ENCODE measurements around the gene NR1H4. TPM values are rescaled to one million over a fixed set of nuclear protein-coding genes. Genes with fewer than 3 reads are reported as not detected.
"Not testable (repeated sequence)": the region's sequence is repeated elsewhere in the genome, so short reads cannot be mapped to it uniquely, and the experiment has no call there.

The NR1H4 gene
- total RNA-seq, 1 donor from 2014 or later, result not detected

- no peak for DNase-seq (ENCODE audit: extremely low read depth, low read depth, low spot score)
Observed at GRCh38 chr12:100504804-100505203, 31.1 kb downstream of the NR1H4 start.

- no peak for DNase-seq (ENCODE audit: extremely low read depth, low read depth, low spot score)
Observed at GRCh38 chr12:100508751-100509150, 35.1 kb downstream of the NR1H4 start.

GRCh38 chr12:100512692-100513091 lies 39.0 kb downstream of the NR1H4 start:
- DNase-seq (ENCODE audit: extremely low read depth, low read depth, low spot score), result no peak

GRCh38 chr12:100515968-100516367 lies 42.3 kb downstream of the NR1H4 start:
- DNase-seq (ENCODE audit: extremely low read depth, low read depth, low spot score), result no peak

GRCh38 chr12:100518376-100518775 lies 44.7 kb downstream of the NR1H4 start:
- no peak for DNase-seq (ENCODE audit: extremely low read depth, low read depth, low spot score)

GRCh38 chr12:100520048-100520769 lies 46.5 kb downstream of the NR1H4 start:
- no peak for DNase-seq (ENCODE audit: extremely low read depth, low read depth, low spot score)

- no peak for DNase-seq (ENCODE audit: extremely low read depth, low read depth, low spot score)
Observed at GRCh38 chr12:100521958-100522357, 48.3 kb downstream of the NR1H4 start.

GRCh38 chr12:100528034-100528433 lies 54.4 kb downstream of the NR1H4 start:
- no peak for DNase-seq (ENCODE audit: extremely low read depth, low read depth, low spot score)

- DNase-seq (ENCODE audit: extremely low read depth, low read depth, low spot score), result no peak
Observed at GRCh38 chr12:100528471-100529127, 54.9 kb downstream of the NR1H4 start.

- no peak for DNase-seq (ENCODE audit: extremely low read depth, low read depth, low spot score)
Observed at GRCh38 chr12:100529756-100530350, 56.2 kb downstream of the NR1H4 start.

- DNase-seq (ENCODE audit: extremely low read depth, low read depth, low spot score), result no peak
Observed at GRCh38 chr12:100533376-100533775, 59.7 kb downstream of the NR1H4 start.

- no peak for DNase-seq (ENCODE audit: extremely low read depth, low read depth, low spot score)
Observed at GRCh38 chr12:100534625-100535227, 61.1 kb downstream of the NR1H4 start.

GRCh38 chr12:100539202-100539601 lies 65.5 kb downstream of the NR1H4 start:
- DNase-seq (ENCODE audit: extremely low read depth, low read depth, low spot score), result no peak

- no peak for DNase-seq (ENCODE audit: extremely low read depth, low read depth, low spot score)
Observed at GRCh38 chr12:100544165-100544564, 70.5 kb downstream of the NR1H4 start.

GRCh38 chr12:100545092-100545491 lies 71.4 kb downstream of the NR1H4 start:
- DNase-seq (ENCODE audit: extremely low read depth, low read depth, low spot score), result no peak

- no peak for DNase-seq (ENCODE audit: extremely low read depth, low read depth, low spot score)
Observed at GRCh38 chr12:100553936-100554335, 80.3 kb downstream of the NR1H4 start.

GRCh38 chr12:100554608-100555077 lies 81.0 kb downstream of the NR1H4 start:
- DNase-seq (ENCODE audit: extremely low read depth, low read depth, low spot score), result peak; percentile 90

- no peak for DNase-seq (ENCODE audit: extremely low read depth, low read depth, low spot score)
Observed at GRCh38 chr12:100555722-100556121, 82.1 kb downstream of the NR1H4 start.

- no peak for DNase-seq (ENCODE audit: extremely low read depth, low read depth, low spot score)
Observed at GRCh38 chr12:100557357-100557756, 83.7 kb downstream of the NR1H4 start.

GRCh38 chr12:100559261-100559660 lies 85.6 kb downstream of the NR1H4 start:
- DNase-seq (ENCODE audit: extremely low read depth, low read depth, low spot score), result not testable (repeated sequence)

GRCh38 chr12:100564090-100564489 lies 90.4 kb downstream of the NR1H4 start:
- DNase-seq (ENCODE audit: extremely low read depth, low read depth, low spot score), result no peak

All from glomerular endothelial cell (primary cell).